HG03097 (cell line): Measurements from ENCODE around the gene FIZ1.

Source experiments
- ATAC-seq: cut with Tn5 transposase; IDR thresholded peaks from one replicate; pipeline ENCODE4 v1.9.1; 2021; ENCODE audit not compliant: unreplicated experiment, low FRiP score

Gene FIZ1

DNA sequence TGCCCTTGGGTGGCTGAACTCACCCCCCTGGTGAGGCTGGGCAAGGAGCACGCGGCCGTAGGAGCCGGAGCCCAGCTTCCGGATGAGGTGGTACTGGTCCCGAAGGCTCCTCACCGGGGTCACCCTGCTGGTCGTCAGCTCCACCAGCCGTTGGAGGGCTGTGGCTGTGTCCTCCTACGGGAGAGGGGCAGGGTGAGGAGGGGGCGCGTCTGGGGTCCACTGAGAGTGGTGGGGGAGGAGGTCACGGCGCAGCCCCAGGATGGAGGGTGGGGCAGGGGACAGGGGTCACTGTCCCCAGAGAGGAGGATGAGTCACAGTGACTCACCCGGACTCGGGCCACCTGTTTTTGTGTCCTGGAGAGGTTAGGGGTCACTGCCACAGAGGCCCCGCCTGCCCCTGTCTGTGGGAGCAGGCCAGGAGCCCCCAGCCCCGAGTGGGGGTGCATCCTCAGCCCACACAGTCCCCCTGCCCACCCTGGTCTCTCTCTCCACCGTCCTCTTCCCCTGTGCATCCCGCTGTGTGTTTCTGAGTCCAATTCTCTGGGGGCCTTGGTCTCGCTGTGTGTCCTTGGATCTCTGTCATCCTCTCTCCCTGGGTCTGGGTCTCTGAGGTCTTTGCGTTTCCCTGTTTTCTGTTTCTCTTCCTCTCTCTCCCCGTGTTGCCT, 54.4 kb downstream of the FIZ1 start:
- no peak for ATAC-seq

DNA sequence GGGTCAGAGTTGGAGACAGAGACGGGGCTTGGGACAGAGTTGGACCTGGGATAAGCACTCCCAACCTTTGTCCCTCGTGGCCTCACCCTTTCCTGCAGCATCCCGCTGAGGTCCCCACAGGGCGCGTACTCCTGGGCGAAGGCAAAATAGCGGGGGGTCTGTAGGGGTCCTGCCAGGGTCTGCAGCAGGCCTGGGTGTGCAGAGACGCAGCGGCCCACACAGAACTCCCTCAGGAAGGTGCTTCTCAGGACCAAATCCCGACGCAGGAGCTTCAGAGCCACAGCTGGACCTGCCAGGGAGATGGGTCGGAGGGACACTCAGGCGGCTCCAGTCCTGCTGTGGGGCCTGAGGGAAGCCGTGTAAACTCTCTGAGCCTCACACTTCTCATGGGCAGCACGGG, 55.3 kb downstream of the FIZ1 start:
- no peak for ATAC-seq

DNA sequence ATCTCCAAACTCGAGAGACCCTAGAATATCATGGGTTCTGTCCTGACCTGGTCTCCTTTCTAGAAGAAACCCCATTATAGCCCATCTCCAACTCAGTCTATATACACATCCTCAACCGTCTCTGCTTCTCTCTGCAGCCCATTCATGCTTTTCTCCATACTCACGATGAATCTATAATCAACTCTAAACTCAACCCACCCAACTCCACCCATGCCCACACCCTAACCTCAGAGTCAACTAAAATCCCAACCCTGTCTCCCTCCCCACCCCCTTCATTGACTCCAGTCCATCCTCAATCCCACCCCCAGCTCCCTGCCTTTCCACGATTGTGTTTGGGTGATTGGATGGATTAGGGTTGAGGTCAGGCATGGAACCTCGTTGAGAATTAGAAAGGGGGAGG, 55.8 kb downstream of the FIZ1 start:
- no peak for ATAC-seq

DNA sequence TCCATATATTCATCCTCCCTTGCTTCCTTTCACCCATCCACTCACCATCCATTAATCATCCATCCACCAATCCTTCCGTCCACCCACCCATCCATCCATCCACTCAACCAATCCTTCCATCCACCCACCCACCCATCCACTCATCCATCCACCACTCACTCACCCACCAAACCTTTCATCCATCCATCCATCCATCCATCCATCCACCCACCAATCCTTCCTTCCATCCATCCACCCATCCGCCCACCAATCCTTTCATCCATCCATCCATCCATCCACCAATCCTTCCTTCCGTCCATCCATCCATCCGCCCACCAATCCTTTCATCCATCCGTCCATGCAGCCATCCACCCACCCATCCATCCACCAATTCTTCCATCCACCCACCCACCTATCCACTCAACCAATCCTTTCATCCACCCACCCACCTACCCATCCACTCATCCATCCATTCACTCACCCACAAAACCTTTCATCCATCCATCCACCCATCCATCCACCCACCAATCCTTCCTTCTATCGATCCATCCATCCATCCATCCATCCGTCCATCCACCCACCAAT, 56.9 kb downstream of the FIZ1 start:
- ATAC-seq, result no peak
